GM12872 (cell line): ENCODE measurements around the gene FSTL5.

Source experiments
- CTCF ChIP-seq: IDR thresholded peaks from 3 replicates; pipeline ENCODE4 v1.5.1; 2011; ENCODE audit warnings: low read depth, mild to moderate bottlenecking, low read length, moderate library complexity; ENCODE audit not compliant: insufficient read depth

The FSTL5 gene

GRCh38 chr4:162101337-162101736 lies 62.5 kb downstream of the FSTL5 start:
- no peak for TF ChIP-seq CTCF

- no peak for TF ChIP-seq CTCF
Observed at GRCh38 chr4:162075726-162076125, 88.1 kb downstream of the FSTL5 start.

GRCh38 chr4:162061214-162061613 lies 102.6 kb downstream of the FSTL5 start:
- no peak for TF ChIP-seq CTCF

- TF ChIP-seq CTCF: no peak
Observed at GRCh38 chr4:162059656-162060055, 104.1 kb downstream of the FSTL5 start.

GRCh38 chr4:162056990-162057389 lies 106.8 kb downstream of the FSTL5 start:
- TF ChIP-seq CTCF: no peak

- no peak for TF ChIP-seq CTCF
Observed at GRCh38 chr4:162046135-162046534, 117.7 kb downstream of the FSTL5 start.

DNA sequence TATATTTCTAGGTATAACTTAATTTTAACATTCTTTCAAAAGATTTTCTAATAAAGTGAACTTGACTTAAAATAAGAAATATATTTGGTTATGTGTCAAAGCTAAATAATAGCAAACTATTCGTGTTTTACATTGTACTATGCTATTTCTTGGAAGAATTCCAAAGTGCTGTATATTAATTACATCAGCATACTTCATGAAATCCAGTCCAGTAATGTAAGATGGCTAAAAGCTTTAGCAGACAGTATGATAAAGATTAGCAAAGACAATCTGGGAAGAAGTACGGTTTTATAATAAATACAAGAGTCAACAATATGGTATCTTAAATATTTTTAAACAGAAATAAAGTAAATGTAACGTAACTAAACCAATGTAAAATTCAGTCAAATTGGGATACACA lies 125.7 kb downstream of the FSTL5 start:
- no peak for TF ChIP-seq CTCF

DNA sequence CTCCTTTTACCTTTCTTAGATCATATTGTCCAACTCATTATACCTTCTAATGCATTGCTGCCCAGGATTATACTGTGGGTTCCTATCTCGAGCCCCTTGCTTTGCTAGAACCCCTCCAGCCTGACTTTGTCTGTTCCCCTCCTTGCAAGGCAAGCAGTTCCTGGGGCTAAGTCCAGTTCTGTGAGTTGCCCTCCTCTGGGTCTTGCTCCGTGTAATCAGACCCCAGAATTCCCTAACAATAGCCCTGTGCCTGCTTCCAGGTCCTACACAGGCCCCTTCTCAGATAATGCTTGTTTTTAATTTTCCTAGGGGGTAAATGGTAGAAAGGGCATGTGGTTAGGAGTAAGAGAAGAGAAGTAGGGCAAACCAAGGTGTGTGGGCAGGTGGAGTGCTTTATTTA lies 145.9 kb downstream of the FSTL5 start:
- TF ChIP-seq CTCF: no peak
